ENCODE results near the gene TRIM7. TPM values are rescaled to one million over a fixed set of nuclear protein-coding genes. Genes with fewer than 3 reads are reported as not detected.

The TRIM7 gene
- total RNA-seq, 4 donors from 2014 or later, result 3.7 to 12.1 (median 10.6) TPM

GRCh38 chr5:181193656-181194055, 11.3 kb downstream of the TRIM7 start:
- H3K4me1 ChIP-seq, result peaks cover 0 to 31% (median 2%) of the 10 kb centered on the region in 4 donors
- H3K9me3 ChIP-seq, result no peaks in the 10 kb centered on the region
- WGBS, 2 donors, result 100% methylated on average over 2 of the region's 2 CpGs
- no peak overlapping the region for H3K4me3 ChIP-seq
- H3K27ac ChIP-seq, result no peak overlapping the region
- no peaks in the 10 kb centered on the region for H3K27me3 ChIP-seq
- no peak for TF ChIP-seq CTCF (IDR thresholded peaks at IDR 0.05)
- TF ChIP-seq EP300 (IDR thresholded peaks at IDR 0.05), result no peak
- TF ChIP-seq POLR2A (IDR thresholded peaks at IDR 0.05), result no peak
- peaks cover 0 to 15% (median 0%) of the 10 kb centered on the region in 3 donors for H3K36me3 ChIP-seq
- DNase-seq (ENCODE audit: low spot score in 2 of 2), result no peak

GRCh38 chr5:181192337-181193046, 12.5 kb downstream of the TRIM7 start:
- TF ChIP-seq POLR2A (IDR thresholded peaks at IDR 0.05) (no peak), CTCF (IDR thresholded peaks at IDR 0.05) (no peak), EP300 (IDR thresholded peaks at IDR 0.05) (no peak)
- H3K27ac ChIP-seq, result peak overlapping the region; percentile 82 to 95 (median 91)
- H3K36me3 ChIP-seq, result peaks cover 0 to 7% (median 0%) of the 10 kb centered on the region in 3 donors

GRCh38 chr5:181191526-181192336, 13.3 kb downstream of the TRIM7 start:
- Histone ChIP-seq H3K36me3 (peaks cover 0 to 7% (median 0%) of the 10 kb centered on the region in 3 donors), H3K27ac (peak overlapping the region; percentile 82 to 95 (median 91)), H3K27me3 (no peaks in the 10 kb centered on the region), H3K4me3 (peak overlapping the region; percentile 66 to 78 (median 72)), H3K4me1 (peaks cover 0 to 35% (median 4%) of the 10 kb centered on the region in 4 donors), H3K9me3 (no peaks in the 10 kb centered on the region)
- WGBS, 2 donors, result 0 to 2% methylated on average over 22 to 59 of the region's 64 CpGs
- peak; percentile 93 to 95 for DNase-seq (ENCODE audit: low spot score in 2 of 2)
- TF ChIP-seq CTCF (IDR thresholded peaks at IDR 0.05), result peak in 2 of 5 experiments; percentile 16 to 26
- TF ChIP-seq EP300 (IDR thresholded peaks at IDR 0.05), result peak; percentile 50 to 76
- TF ChIP-seq POLR2A (IDR thresholded peaks at IDR 0.05), result peak in 1 of 2 donors; percentile 64

More at GRCh38 chr5:181192337-181193046, 12.5 kb downstream of the TRIM7 start:
- WGBS, 2 donors, result 47 to 51% methylated on average over 12 of the region's 12 CpGs
- Histone ChIP-seq H3K27me3 (no peaks in the 10 kb centered on the region), H3K9me3 (no peaks in the 10 kb centered on the region), H3K4me1 (peaks cover 0 to 35% (median 4%) of the 10 kb centered on the region in 4 donors), H3K4me3 (peak overlapping the region; percentile 59 to 78 (median 72))
- DNase-seq (ENCODE audit: low spot score in 2 of 2), result no peak

- H3K27me3 ChIP-seq, result no peaks in the 10 kb centered on the region
- H3K4me3 ChIP-seq, result peak overlapping the region; percentile 66 to 78 (median 72)
- peaks cover 0 to 35% (median 4%) of the 10 kb centered on the region in 4 donors for H3K4me1 ChIP-seq
- WGBS, 2 donors, result 0 to 1% methylated on average over 51 to 64 of the region's 66 CpGs
- DNase-seq (ENCODE audit: low spot score in 2 of 2), result no peak
- TF ChIP-seq EP300 (IDR thresholded peaks at IDR 0.05) (no peak), CTCF (IDR thresholded peaks at IDR 0.05) (peak in 3 of 5 experiments; percentile 8 to 13 (median 13))
- H3K27ac ChIP-seq, result peak overlapping the region; percentile 82 to 92 (median 90)
- no peaks in the 10 kb centered on the region for H3K9me3 ChIP-seq
- peaks cover 0 to 7% (median 0%) of the 10 kb centered on the region in 3 donors for H3K36me3 ChIP-seq
Observed at GRCh38 chr5:181190711-181191525, 14.1 kb downstream of the TRIM7 start.
